Left ventricle myocardium superior (tissue), 1 donor: Measurements from ENCODE around the gene EFCAB12. TPM values are rescaled to one million over a fixed set of nuclear protein-coding genes. Genes with fewer than 3 reads are reported as not detected.

Experiments
- ATAC-seq: fragments of 200-7000 bp; cut with Tn5 transposase; one replicate; pipeline ENCODE4 v1.9.1; 2020; ENCODE audit warnings: mild to moderate bottlenecking, moderate library complexity
- DNase-seq: peaks from one replicate; pipeline ENCODE4 v3.0.0-alpha.2; 2020
- intact Hi-C: fragments of 100-400 bp; cut with micrococcal nuclease; formaldehyde crosslinking; loops from one replicate; pipeline ENCODE4 v1.11.0; 2022
- total RNA-seq: library from RNA; stranded (reverse); fragmentation: NEBNext Ultra II Directional; extraction: Animal tissue kit (Norgen Biotek cat#: 25700); gene quantifications from one replicate; pipeline ENCODE4 v1.2.1, GENCODE V29; 2021
- donor health status: DM: no; HTN: yes; CAD: no; lungs with severe emphysema.

Gene EFCAB12
- total RNA-seq, 1 donor from 2014 or later: not detected

- ATAC-seq: no peak
- intact Hi-C loops: no loop called here
- DNase-seq: no peak
These were observed 70.8 kb downstream of the EFCAB12 start for GRCh38 chr3:129357616-129358015.

GRCh38 chr3:129356756-129357425 lies 71.5 kb downstream of the EFCAB12 start:
- intact Hi-C loops: no loop called here
- DNase-seq: no peak
- no peak for ATAC-seq

GRCh38 chr3:129353589-129353941 lies 74.9 kb downstream of the EFCAB12 start:
- DNase-seq: no peak
- no peak for ATAC-seq
- intact Hi-C loops: no loop called here

GRCh38 chr3:129352650-129353588 lies 75.5 kb downstream of the EFCAB12 start:
- intact Hi-C loops: no loop called here
- ATAC-seq (no peak), DNase-seq (no peak)

GRCh38 chr3:129352045-129352444 lies 76.4 kb downstream of the EFCAB12 start:
- DNase-seq: no peak
- ATAC-seq: no peak
- intact Hi-C loops: no loop called here

Other genes starting within 250 kb of the EFCAB12 start
- 531 TPM for gene CNBP, start 244.7 kb downstream of the EFCAB12 start, total RNA-seq
- gene COPG1, start 179.0 kb downstream of the EFCAB12 start, total RNA-seq: 84.1 TPM
- 34.9 TPM for gene HMCES, start 149.8 kb downstream of the EFCAB12 start, total RNA-seq
- gene MBD4, start 11.3 kb upstream of the EFCAB12 start, total RNA-seq: 19.8 TPM
- 16.8 TPM for gene IFT122, start 11.6 kb upstream of the EFCAB12 start, total RNA-seq
- not detected for gene RHO, start 100.0 kb upstream of the EFCAB12 start, total RNA-seq
- gene H1-8, start 114.5 kb upstream of the EFCAB12 start, total RNA-seq: not detected
- gene PLXND1, start 178.0 kb upstream of the EFCAB12 start, total RNA-seq: 56.6 TPM